Liver (tissue), 9 donors: ENCODE data around the gene OR14A2. TPM values are rescaled to one million over a fixed set of nuclear protein-coding genes. Genes with fewer than 3 reads are reported as not detected.

Source experiments
- DNase-seq: peaks from one replicate; pipeline ENCODE4 v3.0.0-alpha.2; 2017; ENCODE audit warnings: low spot score
- H3K27ac ChIP-seq, 2 donors: one replicate each; pipeline ENCODE4 v1.7.0; 2013; ENCODE audit warnings: inconsistent platforms in 2 of 2, low read length in 2 of 2, control low read depth in 1 of 2, low read depth in 1 of 2, mild to moderate bottlenecking in 1 of 2
- H3K27me3 ChIP-seq, 4 donors: one replicate each; pipeline versions ENCODE4 v1.6.1 to v1.7.0; 2013; ENCODE audit warnings: low read length in 3 of 4, inconsistent platforms in 1 of 4, mild to moderate bottlenecking in 1 of 4, moderate library complexity in 1 of 4; ENCODE audit not compliant: control insufficient read depth in 4 of 4, insufficient read depth in 4 of 4
- H3K36me3 ChIP-seq, 4 donors: one replicate each; pipeline versions ENCODE4 v1.6.1 to v1.7.0; 2013; ENCODE audit warnings: low read length in 3 of 4, mild to moderate bottlenecking in 3 of 4, low read depth in 1 of 4, moderate library complexity in 1 of 4; ENCODE audit not compliant: control insufficient read depth in 4 of 4, insufficient read depth in 3 of 4
- H3K4me1 ChIP-seq, 4 donors: one replicate each; pipeline versions ENCODE4 v1.6.1 to v1.7.0; 2013; ENCODE audit warnings: low read length in 3 of 4, mild to moderate bottlenecking in 3 of 4, moderate library complexity in 1 of 4; ENCODE audit not compliant: control insufficient read depth in 4 of 4, insufficient read depth in 4 of 4
- H3K4me3 ChIP-seq, 3 donors: one replicate each; pipeline versions ENCODE4 v1.6.1 to v1.7.0; 2013; ENCODE audit warnings: low read length in 3 of 3, control low read depth in 1 of 3, low read depth in 1 of 3, mild to moderate bottlenecking in 1 of 3
- H3K9ac ChIP-seq, 2 donors: one replicate each; pipeline ENCODE4 v1.7.0; 2013; ENCODE audit warnings: low read length in 2 of 2, mild to moderate bottlenecking in 2 of 2, moderate library complexity in 2 of 2, control low read depth in 1 of 2, low read depth in 1 of 2
- H3K9me3 ChIP-seq, 4 donors: one replicate each; pipeline versions ENCODE4 v1.6.1 to v1.7.0; 2013; ENCODE audit warnings: low read length in 3 of 4; ENCODE audit not compliant: control insufficient read depth in 4 of 4
- ATF3 ChIP-seq: IDR thresholded peaks from 2 replicates; pipeline ENCODE4 v1.6.1; 2016; ENCODE audit warnings: antibody characterized with exemption
- EGR1 ChIP-seq, 2 donors: IDR thresholded peaks; 2 replicates each; pipeline ENCODE4 v1.6.1; 2016 to 2018; ENCODE audit warnings: antibody characterized with exemption in 2 of 2, low read depth in 2 of 2
- FOXA1 ChIP-seq: IDR thresholded peaks from 2 replicates; pipeline ENCODE4 v1.6.1; 2016; ENCODE audit warnings: antibody characterized with exemption
- FOXA2 ChIP-seq: IDR thresholded peaks from 2 replicates; pipeline ENCODE4 v1.6.1; 2016; ENCODE audit warnings: antibody characterized with exemption
- GABPA ChIP-seq, 2 donors: IDR thresholded peaks in 1 of 2; conservative IDR thresholded peaks in 1 of 2; 2 replicates each; pipeline ENCODE4 v1.6.1; 2016; ENCODE audit warnings: antibody characterized with exemption in 2 of 2, mild to moderate bottlenecking in 1 of 2, moderate library complexity in 1 of 2
- HNF4A ChIP-seq, 2 donors: conservative IDR thresholded peaks; 2 replicates each; pipeline ENCODE4 v1.6.1; 2016; ENCODE audit warnings: antibody characterized with exemption in 2 of 2, mild to moderate bottlenecking in 2 of 2
- HNF4G ChIP-seq: IDR thresholded peaks from 2 replicates; pipeline ENCODE4 v1.6.1; 2016; ENCODE audit warnings: antibody characterized with exemption
- JUND ChIP-seq, 2 donors: IDR thresholded peaks; 2 replicates each; pipeline ENCODE4 v1.6.1; 2016; ENCODE audit warnings: antibody characterized with exemption in 2 of 2
- MAX ChIP-seq: IDR thresholded peaks from 2 replicates; pipeline ENCODE4 v1.6.1; 2016; ENCODE audit warnings: antibody characterized with exemption
- NR2F2 ChIP-seq: IDR thresholded peaks from 2 replicates; pipeline ENCODE4 v1.6.1; 2016; ENCODE audit warnings: antibody characterized with exemption
- RAD21 ChIP-seq, 2 donors: IDR thresholded peaks; 2 replicates each; pipeline ENCODE4 v1.6.1; 2016; ENCODE audit warnings: antibody characterized with exemption in 2 of 2, mild to moderate bottlenecking in 2 of 2
- RXRA ChIP-seq, 2 donors: IDR thresholded peaks; 2 replicates each; pipeline ENCODE4 v1.6.1; 2017 to 2018; ENCODE audit warnings: antibody characterized with exemption in 2 of 2, mild to moderate bottlenecking in 1 of 2
- SP1 ChIP-seq: IDR thresholded peaks from 2 replicates; pipeline ENCODE4 v1.6.1; 2018; ENCODE audit warnings: antibody characterized with exemption, mild to moderate bottlenecking
- TAF1 ChIP-seq: conservative IDR thresholded peaks from 2 replicates; pipeline ENCODE4 v1.6.1; 2016; ENCODE audit warnings: antibody characterized with exemption, mild to moderate bottlenecking
- YY1 ChIP-seq: IDR thresholded peaks from 2 replicates; pipeline ENCODE4 v1.6.1; 2016; ENCODE audit warnings: antibody characterized with exemption, mild to moderate bottlenecking
- WGBS: extraction: QIAGEN DNeasy Blood & Tissue Kit; methylation state at CpG from one replicate; pipeline ENCODE4 v1.1.7; 2013; 5-methylcytosine and 5-hydroxymethylcytosine counted together
- polyA plus RNA-seq, 2 donors: library from polyadenylated mRNA; stranded (reverse) in 1 of 2; unstranded in 1 of 2; fragments of 200-250 nt in 1 of 2; fragments of >200 nt in 1 of 2; fragmentation: Nextera tagmentation in 1 of 2; extraction: Ambion mirVana in 1 of 2; gene quantifications; one replicate each; pipeline versions ENCODE4 v1.2.1 to v1.2.3, GENCODE V29; 2013 to 2015
- total RNA-seq, 2 donors: library from RNA; depleted of rRNA; stranded (reverse); fragments of >200 nt; gene quantifications; one replicate each; pipeline ENCODE4 v1.2.3, GENCODE V29; 2014
- TF ChIP-seq, protein P1 (sequence below): fragments of 150-350 bp; IDR thresholded peaks from 2 replicates; pipeline ENCODE4 v1.5.1; 2017; ENCODE audit warnings: improper control_type of control experiment, low read depth, low read length; ENCODE audit not compliant: missing input control
- TF ChIP-seq, protein P2 (sequence below): IDR thresholded peaks from 2 replicates; pipeline ENCODE4 v1.6.1; 2016; ENCODE audit warnings: antibody characterized with exemption
- TF ChIP-seq, protein P3 (sequence below): IDR thresholded peaks from 2 replicates; pipeline ENCODE4 v1.6.1; 2016; ENCODE audit warnings: antibody characterized with exemption, mild to moderate bottlenecking
- donor health status: healthy.
- donor health status: healthy.
- donor health status: healthy.
- donor health status: healthy.
- donor health status: healthy.

OR14A2 gene
- total and polyA plus RNA-seq, 4 donors = not detected

- no peaks in the 10 kb centered on the region for H3K36me3 ChIP-seq
- H3K4me1 ChIP-seq = no peaks in the 10 kb centered on the region
- peaks cover 0 to 4% (median 0%) of the 10 kb centered on the region in 4 donors for H3K9me3 ChIP-seq
- no peak for DNase-seq
- H3K4me3 ChIP-seq = no peak overlapping the region
- WGBS = 78% methylated on average over 4 of the region's 4 CpGs
- TF ChIP-seq EGR1 (IDR thresholded peaks at IDR 0.05; ENCODE audit: low read depth in 2 of 2) = no peak
- no peak for TF ChIP-seq MAX
- TF ChIP-seq HNF4G = no peak
- TF ChIP-seq NR2F2 = no peak
- TF ChIP-seq RXRA (IDR thresholded peaks at IDR 0.05) = no peak
- TF ChIP-seq FOXA1 = no peak
- TF ChIP-seq SP1 = no peak
- TF ChIP-seq JUND (IDR thresholded peaks at IDR 0.05) = no peak
- no peak for TF ChIP-seq TAF1
- no peak for TF ChIP-seq HNF4A (conservative IDR thresholded peaks at IDR 0.05)
- TF ChIP-seq FOXA2 = no peak
- TF ChIP-seq, protein P1, sequence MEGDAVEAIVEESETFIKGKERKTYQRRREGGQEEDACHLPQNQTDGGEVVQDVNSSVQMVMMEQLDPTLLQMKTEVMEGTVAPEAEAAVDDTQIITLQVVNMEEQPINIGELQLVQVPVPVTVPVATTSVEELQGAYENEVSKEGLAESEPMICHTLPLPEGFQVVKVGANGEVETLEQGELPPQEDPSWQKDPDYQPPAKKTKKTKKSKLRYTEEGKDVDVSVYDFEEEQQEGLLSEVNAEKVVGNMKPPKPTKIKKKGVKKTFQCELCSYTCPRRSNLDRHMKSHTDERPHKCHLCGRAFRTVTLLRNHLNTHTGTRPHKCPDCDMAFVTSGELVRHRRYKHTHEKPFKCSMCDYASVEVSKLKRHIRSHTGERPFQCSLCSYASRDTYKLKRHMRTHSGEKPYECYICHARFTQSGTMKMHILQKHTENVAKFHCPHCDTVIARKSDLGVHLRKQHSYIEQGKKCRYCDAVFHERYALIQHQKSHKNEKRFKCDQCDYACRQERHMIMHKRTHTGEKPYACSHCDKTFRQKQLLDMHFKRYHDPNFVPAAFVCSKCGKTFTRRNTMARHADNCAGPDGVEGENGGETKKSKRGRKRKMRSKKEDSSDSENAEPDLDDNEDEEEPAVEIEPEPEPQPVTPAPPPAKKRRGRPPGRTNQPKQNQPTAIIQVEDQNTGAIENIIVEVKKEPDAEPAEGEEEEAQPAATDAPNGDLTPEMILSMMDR = no peak
- TF ChIP-seq, protein P2, sequence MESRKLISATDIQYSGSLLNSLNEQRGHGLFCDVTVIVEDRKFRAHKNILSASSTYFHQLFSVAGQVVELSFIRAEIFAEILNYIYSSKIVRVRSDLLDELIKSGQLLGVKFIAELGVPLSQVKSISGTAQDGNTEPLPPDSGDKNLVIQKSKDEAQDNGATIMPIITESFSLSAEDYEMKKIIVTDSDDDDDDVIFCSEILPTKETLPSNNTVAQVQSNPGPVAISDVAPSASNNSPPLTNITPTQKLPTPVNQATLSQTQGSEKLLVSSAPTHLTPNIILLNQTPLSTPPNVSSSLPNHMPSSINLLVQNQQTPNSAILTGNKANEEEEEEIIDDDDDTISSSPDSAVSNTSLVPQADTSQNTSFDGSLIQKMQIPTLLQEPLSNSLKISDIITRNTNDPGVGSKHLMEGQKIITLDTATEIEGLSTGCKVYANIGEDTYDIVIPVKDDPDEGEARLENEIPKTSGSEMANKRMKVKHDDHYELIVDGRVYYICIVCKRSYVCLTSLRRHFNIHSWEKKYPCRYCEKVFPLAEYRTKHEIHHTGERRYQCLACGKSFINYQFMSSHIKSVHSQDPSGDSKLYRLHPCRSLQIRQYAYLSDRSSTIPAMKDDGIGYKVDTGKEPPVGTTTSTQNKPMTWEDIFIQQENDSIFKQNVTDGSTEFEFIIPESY = no peak
- no peak for TF ChIP-seq YY1
- TF ChIP-seq GABPA (IDR thresholded peaks at IDR 0.05 in 1 of 2, conservative IDR thresholded peaks at IDR 0.05 in 1 of 2) = no peak
- no peak for TF ChIP-seq ATF3
- no peak overlapping the region for H3K9ac ChIP-seq
- no peaks in the 10 kb centered on the region for H3K27me3 ChIP-seq
- H3K27ac ChIP-seq = no peak overlapping the region
Measured at GRCh38 chr1:247721222-247721621, 26.7 kb downstream of the OR14A2 start.

DNA sequence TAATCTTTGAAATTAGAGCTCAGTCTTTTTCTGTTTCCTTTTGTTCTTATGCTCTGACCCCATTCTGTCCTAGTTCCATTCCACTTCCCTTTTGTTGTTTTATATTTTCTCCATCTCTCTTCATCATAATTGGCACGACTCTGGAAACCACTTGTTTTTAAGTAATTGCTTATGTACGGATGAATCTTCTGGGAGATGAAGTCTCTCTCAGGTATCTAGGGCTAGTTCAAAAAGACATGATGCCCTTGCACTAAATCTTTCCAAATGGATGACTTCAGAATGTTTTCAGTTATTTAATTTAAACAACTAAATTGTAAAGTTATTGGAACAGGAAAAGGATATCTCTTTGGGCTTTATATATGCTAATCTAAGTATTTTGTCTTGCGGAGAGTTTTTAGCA, 31.4 kb downstream of the OR14A2 start, which contains the start of gene OR6F1:
OR6F1 (minus strand) TSS at position 101 of the 400 bp plus-strand sequence. CDS start 3,891 bp downstream, outside the sequence.
- H3K4me1 ChIP-seq = no peaks in the 10 kb centered on the region
- H3K4me3 ChIP-seq = no peak within 1 kb of the TSS
- DNase-seq = no peak
- H3K27ac ChIP-seq = no peak within 1 kb of the TSS
- TF ChIP-seq HNF4A (conservative IDR thresholded peaks at IDR 0.05) = no peak
- no peak for TF ChIP-seq TAF1
- TF ChIP-seq, protein P3, sequence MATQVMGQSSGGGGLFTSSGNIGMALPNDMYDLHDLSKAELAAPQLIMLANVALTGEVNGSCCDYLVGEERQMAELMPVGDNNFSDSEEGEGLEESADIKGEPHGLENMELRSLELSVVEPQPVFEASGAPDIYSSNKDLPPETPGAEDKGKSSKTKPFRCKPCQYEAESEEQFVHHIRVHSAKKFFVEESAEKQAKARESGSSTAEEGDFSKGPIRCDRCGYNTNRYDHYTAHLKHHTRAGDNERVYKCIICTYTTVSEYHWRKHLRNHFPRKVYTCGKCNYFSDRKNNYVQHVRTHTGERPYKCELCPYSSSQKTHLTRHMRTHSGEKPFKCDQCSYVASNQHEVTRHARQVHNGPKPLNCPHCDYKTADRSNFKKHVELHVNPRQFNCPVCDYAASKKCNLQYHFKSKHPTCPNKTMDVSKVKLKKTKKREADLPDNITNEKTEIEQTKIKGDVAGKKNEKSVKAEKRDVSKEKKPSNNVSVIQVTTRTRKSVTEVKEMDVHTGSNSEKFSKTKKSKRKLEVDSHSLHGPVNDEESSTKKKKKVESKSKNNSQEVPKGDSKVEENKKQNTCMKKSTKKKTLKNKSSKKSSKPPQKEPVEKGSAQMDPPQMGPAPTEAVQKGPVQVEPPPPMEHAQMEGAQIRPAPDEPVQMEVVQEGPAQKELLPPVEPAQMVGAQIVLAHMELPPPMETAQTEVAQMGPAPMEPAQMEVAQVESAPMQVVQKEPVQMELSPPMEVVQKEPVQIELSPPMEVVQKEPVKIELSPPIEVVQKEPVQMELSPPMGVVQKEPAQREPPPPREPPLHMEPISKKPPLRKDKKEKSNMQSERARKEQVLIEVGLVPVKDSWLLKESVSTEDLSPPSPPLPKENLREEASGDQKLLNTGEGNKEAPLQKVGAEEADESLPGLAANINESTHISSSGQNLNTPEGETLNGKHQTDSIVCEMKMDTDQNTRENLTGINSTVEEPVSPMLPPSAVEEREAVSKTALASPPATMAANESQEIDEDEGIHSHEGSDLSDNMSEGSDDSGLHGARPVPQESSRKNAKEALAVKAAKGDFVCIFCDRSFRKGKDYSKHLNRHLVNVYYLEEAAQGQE = no peak
- no peak for TF ChIP-seq NR2F2
- TF ChIP-seq FOXA1 = no peak
- TF ChIP-seq HNF4G = no peak
- TF ChIP-seq EGR1 (IDR thresholded peaks at IDR 0.05; ENCODE audit: low read depth in 2 of 2) = no peak
- no peak for TF ChIP-seq RXRA (IDR thresholded peaks at IDR 0.05)
- TF ChIP-seq ATF3 = no peak
- TF ChIP-seq RAD21 (IDR thresholded peaks at IDR 0.05) = no peak
- WGBS = 76% methylated on average over 3 of the region's 3 CpGs
- peaks cover 0 to 5% (median 2%) of the 10 kb centered on the region in 4 donors for H3K9me3 ChIP-seq
- no peaks in the 10 kb centered on the region for H3K27me3 ChIP-seq
- H3K9ac ChIP-seq = no peak within 1 kb of the TSS
- H3K36me3 ChIP-seq = no peaks in the 10 kb centered on the region
